Lower lobe of right lung (tissue), 2 donors: ENCODE results near the gene TBX5. TPM values are rescaled to one million over a fixed set of nuclear protein-coding genes. Genes with fewer than 3 reads are reported as not detected.

Experiments used
- ATAC-seq, 2 donors: fragments of 200-7000 bp; cut with Tn5 transposase; one replicate each; pipeline ENCODE4 v1.9.1; 2020 to 2022; ENCODE audit warnings: mild to moderate bottlenecking in 2 of 2, moderate library complexity in 2 of 2
- DNase-seq: peaks from one replicate; pipeline ENCODE4 v3.0.0-alpha.2; 2020
- H3K27ac ChIP-seq: fragments of 200-600 bp; one replicate; pipeline ENCODE4 v1.8.0; 2022
- H3K27me3 ChIP-seq: fragments of 200-600 bp; one replicate; pipeline ENCODE4 v1.8.0; 2022; ENCODE audit warnings: low read depth
- H3K36me3 ChIP-seq: fragments of 200-600 bp; one replicate; pipeline ENCODE4 v1.8.0; 2022; ENCODE audit warnings: mild to moderate bottlenecking
- H3K4me1 ChIP-seq: fragments of 200-600 bp; one replicate; pipeline ENCODE4 v1.8.0; 2022
- H3K4me3 ChIP-seq: fragments of 200-600 bp; one replicate; pipeline ENCODE4 v1.8.0; 2022; ENCODE audit warnings: mild to moderate bottlenecking
- H3K9me3 ChIP-seq: fragments of 200-600 bp; one replicate; pipeline ENCODE4 v1.8.0; 2022
- intact Hi-C: fragments of 100-400 bp; cut with DNase I; formaldehyde crosslinking; loops from one replicate; pipeline ENCODE4 v1.11.0; 2022
- total RNA-seq: library from RNA; stranded (reverse); fragmentation: NEBNext Ultra II Directional; extraction: Animal tissue kit (Norgen Biotek cat#: 25700); gene quantifications from one replicate; pipeline ENCODE4 v1.2.1, GENCODE V29; 2021
- TF ChIP-seq, protein P1 (sequence below): fragments of 200-600 bp; IDR thresholded peaks from one replicate; pipeline ENCODE4 v1.8.0; 2022; ENCODE audit warnings: antibody characterized with exemption, mild to moderate bottlenecking
- donor health status: DM: no; HTN: yes; CAD: no; lungs with severe emphysema.

Gene TBX5
- total RNA-seq, 1 donor from 2014 or later = 15.7 TPM

DNA sequence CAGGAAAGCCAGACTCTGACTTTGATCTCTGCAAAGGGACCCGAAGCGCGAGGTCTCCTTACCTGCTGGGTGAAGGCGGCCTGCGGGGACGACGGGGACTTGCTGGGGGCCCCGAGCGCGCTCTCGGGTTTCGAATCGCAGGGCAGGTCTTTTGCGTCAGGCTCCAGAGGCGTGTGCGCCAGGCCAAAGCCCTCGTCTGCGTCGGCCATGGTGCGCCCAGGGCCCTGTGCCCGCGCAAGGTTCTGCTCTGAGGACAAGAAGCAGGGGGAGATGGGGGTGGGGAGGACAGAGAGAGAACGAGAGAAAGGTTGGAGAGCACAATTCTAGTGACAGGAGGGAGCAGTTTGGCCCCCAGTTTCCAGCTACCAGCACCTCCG lies 2.3 kb downstream of the TBX5 start:
- DNase-seq = no peak
- TF ChIP-seq, protein P1, sequence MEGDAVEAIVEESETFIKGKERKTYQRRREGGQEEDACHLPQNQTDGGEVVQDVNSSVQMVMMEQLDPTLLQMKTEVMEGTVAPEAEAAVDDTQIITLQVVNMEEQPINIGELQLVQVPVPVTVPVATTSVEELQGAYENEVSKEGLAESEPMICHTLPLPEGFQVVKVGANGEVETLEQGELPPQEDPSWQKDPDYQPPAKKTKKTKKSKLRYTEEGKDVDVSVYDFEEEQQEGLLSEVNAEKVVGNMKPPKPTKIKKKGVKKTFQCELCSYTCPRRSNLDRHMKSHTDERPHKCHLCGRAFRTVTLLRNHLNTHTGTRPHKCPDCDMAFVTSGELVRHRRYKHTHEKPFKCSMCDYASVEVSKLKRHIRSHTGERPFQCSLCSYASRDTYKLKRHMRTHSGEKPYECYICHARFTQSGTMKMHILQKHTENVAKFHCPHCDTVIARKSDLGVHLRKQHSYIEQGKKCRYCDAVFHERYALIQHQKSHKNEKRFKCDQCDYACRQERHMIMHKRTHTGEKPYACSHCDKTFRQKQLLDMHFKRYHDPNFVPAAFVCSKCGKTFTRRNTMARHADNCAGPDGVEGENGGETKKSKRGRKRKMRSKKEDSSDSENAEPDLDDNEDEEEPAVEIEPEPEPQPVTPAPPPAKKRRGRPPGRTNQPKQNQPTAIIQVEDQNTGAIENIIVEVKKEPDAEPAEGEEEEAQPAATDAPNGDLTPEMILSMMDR = no peak
- Histone ChIP-seq H3K36me3 (peaks cover 3% of the 10 kb centered on the region), H3K27me3 (peaks cover 100% of the 10 kb centered on the region), H3K27ac (peak overlapping the region; percentile 85), H3K9me3 (no peaks in the 10 kb centered on the region), H3K4me3 (peak overlapping the region; percentile 60), H3K4me1 (no peaks in the 10 kb centered on the region)
- ATAC-seq = no peak
- intact Hi-C loops = no loop called here

DNA sequence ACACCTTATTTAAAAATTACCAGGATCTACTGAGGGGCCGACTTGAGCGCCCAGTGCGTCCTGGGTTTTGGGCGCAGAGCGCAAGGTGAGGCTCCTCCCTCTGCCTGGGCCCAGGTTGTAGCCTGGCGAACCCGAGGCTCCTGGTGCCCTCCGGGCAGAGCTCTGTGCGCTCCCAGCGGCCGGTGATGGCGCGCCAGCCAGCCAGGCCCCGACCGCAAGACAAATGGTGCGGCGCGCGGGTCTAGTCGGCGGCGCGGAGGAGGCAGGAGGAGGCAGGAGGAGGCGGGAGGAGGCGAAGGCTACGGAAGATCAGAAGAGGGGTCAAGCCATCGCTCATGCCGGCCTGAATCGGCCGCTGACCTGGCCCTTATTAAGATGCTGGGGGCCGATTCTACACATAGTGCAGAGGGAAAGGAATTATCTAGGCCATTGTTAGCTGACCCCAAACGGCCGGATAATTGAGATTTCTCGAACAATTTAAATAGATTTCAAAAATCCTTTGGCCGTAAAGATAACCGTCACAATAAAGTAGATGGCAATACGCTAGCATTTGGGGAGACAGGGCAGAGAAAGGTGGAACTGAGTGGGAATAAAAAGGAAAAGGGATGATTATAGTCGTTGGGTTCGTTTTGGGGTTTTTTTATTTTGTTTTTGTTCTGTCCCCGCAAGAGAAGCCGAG lies 2.8 kb downstream of the TBX5 start:
- ATAC-seq = peak in 1 of 2 donors; percentile 36
- H3K27me3 ChIP-seq = peaks cover 99% of the 10 kb centered on the region
- peak overlapping the region; percentile 85 for H3K27ac ChIP-seq
- peaks cover 5% of the 10 kb centered on the region for H3K36me3 ChIP-seq
- TF ChIP-seq, protein P1 = no peak
- no peaks in the 10 kb centered on the region for H3K9me3 ChIP-seq
- no peaks in the 10 kb centered on the region for H3K4me1 ChIP-seq
- peak overlapping the region; percentile 60 for H3K4me3 ChIP-seq
- intact Hi-C loops = no loop called here
- no peak for DNase-seq

DNA sequence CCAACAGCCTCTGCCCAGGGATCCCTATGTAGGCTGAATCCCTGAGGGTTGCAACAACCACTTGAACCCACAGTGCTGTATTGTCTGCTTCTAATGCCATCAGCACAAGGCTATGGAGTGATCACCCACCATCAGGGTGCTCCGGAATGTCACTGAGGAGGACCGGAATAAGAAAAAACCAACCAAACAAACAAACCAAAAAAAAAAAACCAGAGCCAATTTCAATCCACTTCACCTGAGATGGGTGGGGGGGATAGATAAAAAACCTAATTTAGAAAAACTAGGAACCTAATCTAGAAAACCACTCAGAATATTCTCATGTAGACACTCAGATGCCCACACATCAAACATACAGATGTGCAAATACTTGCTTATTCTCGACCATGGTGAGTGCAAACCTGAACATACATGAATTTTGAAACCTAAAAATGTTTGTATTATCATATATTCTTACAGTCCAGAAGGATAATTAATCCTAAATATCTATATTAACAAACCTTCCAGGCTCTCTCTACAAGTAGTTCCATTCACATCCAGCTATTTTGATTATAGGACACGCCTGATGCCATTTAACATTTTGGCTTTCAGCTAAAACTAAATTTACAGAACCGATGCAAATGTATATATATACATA lies 3.7 kb downstream of the TBX5 start:
- Histone ChIP-seq H3K36me3 (peaks cover 5% of the 10 kb centered on the region), H3K9me3 (no peaks in the 10 kb centered on the region), H3K4me3 (peak overlapping the region; percentile 60), H3K27ac (peak overlapping the region; percentile 85), H3K27me3 (peaks cover 99% of the 10 kb centered on the region), H3K4me1 (no peaks in the 10 kb centered on the region)
- ATAC-seq (no peak), DNase-seq (no peak)
- intact Hi-C loops = no loop called here
- TF ChIP-seq, protein P1 = no peak

DNA sequence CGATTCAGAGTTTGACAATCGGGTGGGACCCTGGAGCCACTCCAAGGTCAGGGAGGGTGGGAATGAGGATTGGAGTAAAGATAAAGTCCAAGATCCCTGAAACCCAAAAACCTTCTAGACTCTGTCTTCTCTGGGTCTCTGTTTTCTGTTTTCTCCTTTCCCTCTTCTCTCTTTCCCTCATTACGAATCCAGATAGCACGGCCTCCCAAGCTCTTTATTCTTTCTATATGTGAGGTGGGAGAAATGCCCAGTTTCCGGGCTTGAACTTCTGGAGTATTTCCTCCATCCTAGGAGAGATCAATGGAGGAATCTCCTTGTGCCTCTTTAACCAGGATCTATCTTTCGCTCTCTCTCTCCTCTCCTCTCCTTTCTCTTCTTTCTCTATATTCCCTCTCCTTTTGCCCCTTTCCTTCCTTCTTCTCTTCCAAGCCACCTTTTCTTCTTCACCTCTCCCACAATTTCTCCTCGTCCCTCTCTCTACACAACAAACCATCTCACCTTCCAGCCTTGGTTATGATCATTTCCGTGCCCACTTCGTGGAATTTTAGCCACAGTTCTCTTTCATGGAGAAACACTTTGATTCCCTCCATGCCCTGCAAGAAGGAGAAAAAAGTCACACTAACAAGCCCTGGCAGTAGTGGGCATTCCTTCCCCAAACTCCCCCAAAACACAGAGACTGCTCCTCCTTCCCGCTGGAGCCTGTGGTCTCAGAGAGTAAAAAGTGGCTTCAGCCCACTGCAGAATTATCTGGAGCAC lies 4.4 kb downstream of the TBX5 start:
- intact Hi-C loops = no loop called here
- TF ChIP-seq, protein P1 = no peak
- H3K4me3 ChIP-seq = peak overlapping the region; percentile 60
- ATAC-seq = no peak
- H3K4me1 ChIP-seq = no peaks in the 10 kb centered on the region
- peaks cover 5% of the 10 kb centered on the region for H3K36me3 ChIP-seq
- no peaks in the 10 kb centered on the region for H3K9me3 ChIP-seq
- no peak for DNase-seq
- H3K27me3 ChIP-seq = peaks cover 99% of the 10 kb centered on the region
- H3K27ac ChIP-seq = peak overlapping the region; percentile 85

DNA sequence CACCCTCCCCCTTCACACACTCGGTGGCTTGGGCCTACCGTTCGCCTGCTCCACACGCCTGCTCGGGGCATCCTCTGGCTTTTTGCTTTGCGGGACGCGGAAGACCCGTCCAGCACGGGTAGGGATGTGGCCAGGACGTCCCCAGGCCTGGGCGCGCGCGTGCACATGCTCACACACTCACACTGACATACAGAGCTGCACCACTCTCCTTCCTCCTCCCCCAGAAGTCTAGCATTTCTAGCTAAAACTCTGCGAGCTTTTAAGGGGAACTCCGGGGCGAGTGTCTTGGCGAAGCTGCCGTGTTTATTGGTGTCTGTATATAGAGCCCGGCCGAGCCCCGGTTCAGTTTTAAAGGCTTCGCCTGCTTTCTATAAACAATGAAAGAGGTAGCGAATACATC lies 5.0 kb downstream of the TBX5 start:
- peak; percentile 22 to 43 for ATAC-seq
- Histone ChIP-seq H3K4me3 (peak overlapping the region; percentile 60), H3K27ac (peak overlapping the region; percentile 85), H3K36me3 (peaks cover 5% of the 10 kb centered on the region), H3K27me3 (peaks cover 99% of the 10 kb centered on the region), H3K9me3 (no peaks in the 10 kb centered on the region), H3K4me1 (no peaks in the 10 kb centered on the region)
- TF ChIP-seq, protein P1 = no peak
- intact Hi-C loops = no loop called here
- no peak for DNase-seq
